DOHH2 (cell line): ENCODE measurements around the gene NFATC3.

Experiments used
- EZH2phosphoT487 ChIP-seq: fragments of 200-600 bp; sonication (generic); IDR thresholded peaks from 2 replicates; pipeline ENCODE4 v1.6.1; 2017; ENCODE audit warnings: borderline replicate concordance, mild to moderate bottlenecking, antibody characterized with exemption, low read length, moderate library complexity, mixed read lengths
- TF ChIP-seq, protein P1 (sequence below): fragments of 200-600 bp; sonication (generic); IDR thresholded peaks from one replicate; pipeline ENCODE4 v1.5.1; 2014; ENCODE audit warnings: antibody characterized with exemption, mild to moderate bottlenecking, low read depth, low read length; ENCODE audit not compliant: poor library complexity, severe bottlenecking

DNA sequence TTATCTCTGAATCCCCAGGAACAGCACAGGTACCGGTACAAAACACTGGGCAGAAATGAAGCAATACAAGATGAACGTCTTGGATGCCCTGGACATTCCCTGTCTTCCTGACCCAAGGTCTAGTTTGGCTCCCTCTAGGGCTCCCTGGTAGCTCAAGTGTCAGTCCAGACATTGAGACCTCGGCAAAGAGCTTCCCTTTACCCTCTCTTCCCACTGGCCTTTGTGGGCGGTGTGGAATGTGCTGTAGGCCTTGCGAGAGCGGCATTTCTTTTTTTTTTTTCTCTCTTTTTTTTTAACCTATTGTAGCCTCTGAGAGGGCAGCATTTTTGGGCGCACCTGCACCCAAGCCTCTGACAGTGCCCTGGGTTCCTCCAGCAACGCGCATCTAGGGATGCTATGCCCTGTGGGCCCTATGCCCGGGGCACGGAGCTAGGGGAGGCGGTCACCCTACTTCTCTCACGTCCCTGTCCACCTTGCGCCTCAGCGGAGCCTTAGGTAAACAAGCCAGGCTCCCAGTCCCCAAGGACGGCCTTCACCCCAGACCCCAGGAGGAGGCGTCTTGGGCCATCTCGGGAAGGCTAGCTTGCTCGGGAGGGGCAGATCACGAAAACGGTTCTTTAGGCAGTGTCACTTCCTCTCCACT, 1.2 kb upstream of the NFATC3 start:
- TF ChIP-seq, protein P1, sequence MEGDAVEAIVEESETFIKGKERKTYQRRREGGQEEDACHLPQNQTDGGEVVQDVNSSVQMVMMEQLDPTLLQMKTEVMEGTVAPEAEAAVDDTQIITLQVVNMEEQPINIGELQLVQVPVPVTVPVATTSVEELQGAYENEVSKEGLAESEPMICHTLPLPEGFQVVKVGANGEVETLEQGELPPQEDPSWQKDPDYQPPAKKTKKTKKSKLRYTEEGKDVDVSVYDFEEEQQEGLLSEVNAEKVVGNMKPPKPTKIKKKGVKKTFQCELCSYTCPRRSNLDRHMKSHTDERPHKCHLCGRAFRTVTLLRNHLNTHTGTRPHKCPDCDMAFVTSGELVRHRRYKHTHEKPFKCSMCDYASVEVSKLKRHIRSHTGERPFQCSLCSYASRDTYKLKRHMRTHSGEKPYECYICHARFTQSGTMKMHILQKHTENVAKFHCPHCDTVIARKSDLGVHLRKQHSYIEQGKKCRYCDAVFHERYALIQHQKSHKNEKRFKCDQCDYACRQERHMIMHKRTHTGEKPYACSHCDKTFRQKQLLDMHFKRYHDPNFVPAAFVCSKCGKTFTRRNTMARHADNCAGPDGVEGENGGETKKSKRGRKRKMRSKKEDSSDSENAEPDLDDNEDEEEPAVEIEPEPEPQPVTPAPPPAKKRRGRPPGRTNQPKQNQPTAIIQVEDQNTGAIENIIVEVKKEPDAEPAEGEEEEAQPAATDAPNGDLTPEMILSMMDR = no peak
- no peak for TF ChIP-seq EZH2phosphoT487
